Keratinocyte (primary cell): ENCODE data around the gene OXT. TPM values are rescaled to one million over a fixed set of nuclear protein-coding genes. Genes with fewer than 3 reads are reported as not detected.

ENCODE experiments used
- DNase-seq: peaks from one replicate; pipeline ENCODE4 v3.0.0-alpha.2; 2011; ENCODE audit warnings: low read depth, missing footprints, low spot score
- FAIRE-seq: peaks from 2 replicates; lab custom pipeline; 2011; peaks lifted over from hg19 to GRCh38; lab: Jason Lieb, UNC
- H2AFZ ChIP-seq: 2 replicates; pipeline ENCODE4 v1.6.0; 2012; ENCODE audit warnings: low read length, control low read depth, inconsistent platforms; ENCODE audit not compliant: control insufficient read depth
- H3K27ac ChIP-seq: 2 replicates; pipeline ENCODE4 v1.5.1; 2011; ENCODE audit warnings: low read length; ENCODE audit not compliant: control insufficient read depth, insufficient read depth
- H3K27me3 ChIP-seq: 3 replicates; pipeline ENCODE4 v1.6.0; 2011; ENCODE audit warnings: low read length; ENCODE audit not compliant: control insufficient read depth, insufficient read depth; ENCODE audit errors: extremely low read depth
- H3K36me3 ChIP-seq, 2 experiments: 2 replicates in 1 of 2; 3 replicates in 1 of 2; pipeline ENCODE4 v1.5.1; 2011; ENCODE audit warnings: low read length in 2 of 2, mild to moderate bottlenecking in 1 of 2; ENCODE audit not compliant: control insufficient read depth in 2 of 2, insufficient read depth in 2 of 2; ENCODE audit errors: extremely low read depth in 1 of 2
- H3K4me1 ChIP-seq: 3 replicates; pipeline ENCODE4 v1.5.1; 2011; ENCODE audit warnings: low read length; ENCODE audit not compliant: control insufficient read depth, insufficient read depth; ENCODE audit errors: extremely low read depth
- H3K4me2 ChIP-seq: 3 replicates; pipeline ENCODE4 v1.6.0; 2011; ENCODE audit warnings: low read depth, low read length; ENCODE audit not compliant: control insufficient read depth, insufficient read depth; ENCODE audit errors: extremely low read depth
- H3K4me3 ChIP-seq, 3 experiments: fragments of 200-600 bp in 1 of 3; sonication (generic) in 1 of 3; 2 replicates in 2 of 3; 3 replicates in 1 of 3; pipeline ENCODE4 v1.5.1; 2011 to 2016; ENCODE audit warnings: low read length in 3 of 3, mild to moderate bottlenecking in 3 of 3, control low read depth in 2 of 3, inconsistent platforms in 1 of 3, low read depth in 1 of 3, mixed read lengths in 1 of 3, mixed run types in 1 of 3, moderate library complexity in 1 of 3; ENCODE audit not compliant: control insufficient read depth in 2 of 3, insufficient read depth in 2 of 3; ENCODE audit errors: extremely low read depth in 1 of 3
- H3K79me2 ChIP-seq: 2 replicates; pipeline ENCODE4 v1.6.0; 2012; ENCODE audit warnings: low read length; ENCODE audit not compliant: control insufficient read depth, insufficient read depth
- H3K9ac ChIP-seq: 3 replicates; pipeline ENCODE4 v1.6.0; 2011; ENCODE audit warnings: low read length; ENCODE audit not compliant: control insufficient read depth, insufficient read depth; ENCODE audit errors: extremely low read depth
- H3K9me1 ChIP-seq: 3 replicates; pipeline ENCODE4 v1.6.0; 2011; ENCODE audit warnings: low read length; ENCODE audit not compliant: control insufficient read depth, insufficient read depth; ENCODE audit errors: extremely low read depth
- H3K9me3 ChIP-seq: 2 replicates; pipeline ENCODE4 v1.5.1; 2012; ENCODE audit warnings: low read depth, low read length; ENCODE audit not compliant: control insufficient read depth
- H4K20me1 ChIP-seq: 3 replicates; pipeline ENCODE4 v1.6.0; 2011; ENCODE audit warnings: low read length; ENCODE audit not compliant: control insufficient read depth, insufficient read depth; ENCODE audit errors: extremely low read depth
- CTCF ChIP-seq, 3 experiments: IDR thresholded peaks in 1 of 3; conservative IDR thresholded peaks in 1 of 3; optimal IDR thresholded peaks in 1 of 3; 2 replicates in 2 of 3; 3 replicates in 1 of 3; pipeline versions ENCODE3 to v1.5.1; 2011; ENCODE audit warnings: low read length in 3 of 3, mild to moderate bottlenecking in 3 of 3, moderate library complexity in 2 of 3, control low read depth in 1 of 3, inconsistent platforms in 1 of 3; ENCODE audit not compliant: insufficient read depth in 2 of 3; ENCODE audit errors: extremely low read depth in 1 of 3
- EZH2 ChIP-seq: IDR thresholded peaks from one replicate; pipeline ENCODE4 v1.6.1; 2012; ENCODE audit warnings: inconsistent platforms, mild to moderate bottlenecking, low read length, moderate library complexity
- dilution Hi-C: fragments of 300-500 bp; cut with MboI; formaldehyde crosslinking; loops from one replicate; pipeline ENCODE4 v1.7.0; 2020; ENCODE audit warnings: low sequenced_read_pairs; ENCODE audit not compliant: extremely low pct_ligation_motif_present
- polyA plus RNA-seq, 5 experiments: library from polyadenylated mRNA; depleted of rRNA in 3 of 5; stranded (reverse) in 3 of 5; stranded (forward) in 1 of 5; unstranded in 1 of 5; fragments of >200 nt; gene quantifications; 1 replicate in 1 of 5; 2 replicates in 3 of 5; 3 replicates in 1 of 5; pipeline versions ENCODE4 v1.2.1 to v1.2.3, GENCODE V29; 2011 to 2012; ENCODE audit warnings: missing spikeins in 2 of 5, low read depth in 1 of 5, low replicate concordance in 1 of 5

The OXT gene
- polyA plus RNA-seq, 1 donor (not counting 4 experiments of a cell fraction or from before 2014, with no cell fraction given): not detected

GRCh38 chr20:3111507-3111906 lies 40.1 kb downstream of the OXT start:
- H3K27ac ChIP-seq: no peak overlapping the region
- FAIRE-seq (no peak), DNase-seq (no peak)
- H3K4me2 ChIP-seq: no peak overlapping the region
- TF ChIP-seq CTCF (optimal IDR thresholded peaks at IDR 0.05 in 1 of 3, IDR thresholded peaks at IDR 0.05 in 1 of 3, conservative IDR thresholded peaks at IDR 0.05 in 1 of 3; ENCODE audit: extremely low read depth in 1 of 3, insufficient read depth in 2 of 3, low read length in 3 of 3) (no peak), EZH2 (no peak)
- no peak overlapping the region for H2AFZ ChIP-seq
- H3K27me3 ChIP-seq: no peaks in the 10 kb centered on the region
- H3K79me2 ChIP-seq: no peaks in the 10 kb centered on the region
- H3K9me1 ChIP-seq: no peaks in the 10 kb centered on the region
- no peaks in the 10 kb centered on the region for H3K4me1 ChIP-seq
- H3K9me3 ChIP-seq: no peaks in the 10 kb centered on the region
- no peak overlapping the region for H3K9ac ChIP-seq
- H3K4me3 ChIP-seq: no peak overlapping the region
- dilution Hi-C loops: no loop called here
- peaks cover 6% of the 10 kb centered on the region for H4K20me1 ChIP-seq
- H3K36me3 ChIP-seq: peaks cover 1 to 4% of the 10 kb centered on the region in 2 experiments

- dilution Hi-C loops: no loop called here
- peaks cover 1 to 4% of the 10 kb centered on the region in 2 experiments for H3K36me3 ChIP-seq
- TF ChIP-seq EZH2: no peak
- TF ChIP-seq CTCF (optimal IDR thresholded peaks at IDR 0.05 in 1 of 3, IDR thresholded peaks at IDR 0.05 in 1 of 3, conservative IDR thresholded peaks at IDR 0.05 in 1 of 3; ENCODE audit: extremely low read depth in 1 of 3, insufficient read depth in 2 of 3, low read length in 3 of 3): no peak
- no peak overlapping the region for H3K9ac ChIP-seq
- FAIRE-seq: no peak
- no peaks in the 10 kb centered on the region for H3K79me2 ChIP-seq
- no peak overlapping the region for H3K27ac ChIP-seq
- no peak overlapping the region for H2AFZ ChIP-seq
- no peaks in the 10 kb centered on the region for H3K27me3 ChIP-seq
- H4K20me1 ChIP-seq: peaks cover 5% of the 10 kb centered on the region
- no peak overlapping the region for H3K4me2 ChIP-seq
- DNase-seq: no peak
- H3K4me3 ChIP-seq: no peak overlapping the region
- H3K9me1 ChIP-seq: no peaks in the 10 kb centered on the region
- H3K4me1 ChIP-seq: no peaks in the 10 kb centered on the region
- H3K9me3 ChIP-seq: no peaks in the 10 kb centered on the region
Measured at GRCh38 chr20:3111995-3112394, 40.6 kb downstream of the OXT start.
